Measurements from ENCODE around the gene FAM89B. TPM values are rescaled to one million over a fixed set of nuclear protein-coding genes. Genes with fewer than 3 reads are reported as not detected.
"Not testable (repeated sequence)": the region's sequence is repeated elsewhere in the genome, so short reads cannot be mapped to it uniquely, and the experiment has no call there.

Gene FAM89B
- 10 to 100 TPM; 36.6 to 54.2 TPM for total RNA-seq

DNA sequence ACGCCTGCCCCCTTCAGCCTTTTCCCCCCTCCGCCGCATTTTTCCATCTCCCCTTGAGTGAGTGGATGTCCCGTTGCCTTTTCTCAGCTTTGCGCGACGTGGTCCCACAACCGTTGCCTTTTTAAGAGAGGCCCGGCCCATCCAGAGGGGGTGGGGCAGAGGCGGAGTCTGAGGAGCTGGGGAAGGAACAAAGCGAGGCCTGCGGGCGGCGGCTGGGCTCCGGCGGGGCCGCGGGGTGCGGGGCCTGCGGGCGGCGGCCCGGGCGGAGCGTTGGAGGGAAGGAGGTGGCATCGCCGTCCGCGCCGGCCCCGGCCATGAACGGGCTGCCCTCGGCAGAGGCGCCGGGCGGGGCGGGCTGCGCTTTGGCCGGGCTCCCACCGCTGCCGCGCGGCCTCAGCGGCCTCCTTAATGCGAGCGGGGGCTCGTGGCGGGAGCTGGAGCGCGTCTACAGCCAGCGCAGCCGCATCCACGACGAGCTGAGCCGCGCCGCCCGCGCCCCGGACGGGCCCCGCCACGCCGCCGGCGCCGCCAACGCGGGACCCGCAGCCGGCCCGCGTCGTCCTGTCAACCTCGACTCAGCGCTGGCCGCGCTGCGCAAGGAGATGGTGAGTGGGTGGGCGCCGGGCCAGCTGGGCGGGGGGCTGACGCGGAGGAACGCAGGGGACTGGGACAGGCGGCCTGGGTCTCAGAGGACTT lies at the start of gene FAM89B:
Gene FAM89B (plus strand): TSS at position 183 of the 696 bp plus-strand sequence. CDS start 132 bp downstream, at position 315.
- peaks cover 50% of the 10 kb centered on the region for H3K4me1 Mint-ChIP-seq
- CTCF ChIA-PET: interaction anchor here (0.5 to 16.3 kb wide), 17 partner anchors 7 to 287 kb away, joined by 3 to 388 read pairs (median 5); partner anchors contain the start of genes DPF2, KCNK7, LTBP3 and PCNX3
- H3K27me3 Mint-ChIP-seq: no peaks in the 10 kb centered on the region
- peak within 1 kb of the TSS; percentile 98 for H3K27ac Mint-ChIP-seq
- ATAC-seq (peak; percentile 14), DNase-seq (peak; percentile 94)
- H3K9me3 Mint-ChIP-seq (ENCODE audit: low read depth): no peaks in the 10 kb centered on the region
- H3K4me3 Mint-ChIP-seq: peak within 1 kb of the TSS; percentile 100
- H3K36me3 Mint-ChIP-seq: peaks cover 15% of the 10 kb centered on the region

DNA sequence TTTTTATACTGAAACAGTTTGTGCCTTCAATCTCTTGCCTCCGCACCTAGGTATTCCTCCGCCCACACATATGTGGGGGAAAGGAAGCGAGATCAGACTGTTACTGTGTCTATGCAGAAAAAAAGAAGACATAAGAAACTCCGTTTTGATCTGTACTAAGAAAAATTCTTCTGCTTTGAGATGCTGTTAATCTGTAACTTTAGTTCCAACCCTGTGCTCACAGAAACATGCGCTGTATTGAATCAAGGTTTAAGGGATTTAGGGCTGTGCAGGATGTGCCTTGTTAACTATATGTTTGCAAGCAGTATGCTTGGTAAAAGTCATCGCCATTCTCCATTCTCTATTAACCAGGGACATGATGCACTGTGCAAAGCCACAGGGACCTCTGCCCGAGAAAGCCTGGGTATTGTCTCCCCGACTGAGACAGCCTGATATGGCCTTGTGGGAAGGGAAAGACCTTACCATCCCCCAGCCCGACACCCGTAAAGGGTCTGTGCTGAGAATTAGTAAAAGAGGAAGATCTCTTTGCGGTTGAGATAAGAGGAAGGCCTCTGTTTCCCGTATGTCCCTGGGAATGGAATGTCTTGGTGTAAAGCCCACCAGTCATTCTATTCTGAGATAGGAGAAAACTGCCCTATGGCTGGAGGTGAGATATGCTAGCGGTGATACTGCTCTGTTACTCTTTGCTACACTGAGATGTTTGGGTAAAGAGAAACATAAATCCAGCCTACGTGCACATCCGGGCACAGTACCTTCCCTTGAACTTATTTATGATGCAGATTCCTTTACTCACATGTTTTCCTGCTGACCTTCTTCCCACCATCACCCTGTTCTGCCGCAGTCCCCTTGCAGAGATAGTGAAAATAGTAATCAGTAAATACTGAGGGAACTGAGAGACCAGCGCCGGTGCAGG lies 49.4 kb upstream of the FAM89B start:
- Mint-ChIP-seq H3K27ac (peak overlapping the region; percentile 71), H3K4me3 (peak overlapping the region; percentile 27), H3K4me1 (peaks cover 37% of the 10 kb centered on the region)
- ATAC-seq; H3K9me3 Mint-ChIP-seq (ENCODE audit: low read depth); H3K27me3 Mint-ChIP-seq; CTCF ChIA-PET; H3K36me3 Mint-ChIP-seq: not testable (repeated sequence)
- DNase-seq: peak; percentile 42

DNA sequence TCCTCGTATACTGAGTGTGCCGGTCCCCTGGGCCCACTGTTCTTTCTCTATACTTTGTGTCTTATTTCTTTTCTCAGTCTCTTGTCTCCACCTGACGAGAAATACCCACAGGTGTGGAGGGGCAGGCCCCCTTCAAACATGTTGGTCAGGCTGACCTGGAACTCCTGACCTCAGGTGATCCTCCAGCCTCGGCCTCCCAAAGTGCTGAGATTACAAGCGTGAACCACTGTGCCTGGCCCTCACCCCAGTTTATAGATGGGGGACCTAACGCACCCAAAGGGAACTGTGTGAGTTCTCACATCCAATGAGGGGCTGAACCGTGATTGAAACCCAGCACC lies 48.7 kb upstream of the FAM89B start:
- Mint-ChIP-seq H3K4me1 (peaks cover 37% of the 10 kb centered on the region), H3K4me3 (peak overlapping the region; percentile 27), H3K27ac (peak overlapping the region; percentile 71)
- not testable (repeated sequence) for DNase-seq; H3K9me3 Mint-ChIP-seq (ENCODE audit: low read depth); H3K36me3 Mint-ChIP-seq; ATAC-seq; H3K27me3 Mint-ChIP-seq
- CTCF ChIA-PET: interaction anchor here (4.3 kb wide), 1 partner anchor 17 kb away, joined by 31 read pairs; no protein-coding TSS in a partner anchor

DNA sequence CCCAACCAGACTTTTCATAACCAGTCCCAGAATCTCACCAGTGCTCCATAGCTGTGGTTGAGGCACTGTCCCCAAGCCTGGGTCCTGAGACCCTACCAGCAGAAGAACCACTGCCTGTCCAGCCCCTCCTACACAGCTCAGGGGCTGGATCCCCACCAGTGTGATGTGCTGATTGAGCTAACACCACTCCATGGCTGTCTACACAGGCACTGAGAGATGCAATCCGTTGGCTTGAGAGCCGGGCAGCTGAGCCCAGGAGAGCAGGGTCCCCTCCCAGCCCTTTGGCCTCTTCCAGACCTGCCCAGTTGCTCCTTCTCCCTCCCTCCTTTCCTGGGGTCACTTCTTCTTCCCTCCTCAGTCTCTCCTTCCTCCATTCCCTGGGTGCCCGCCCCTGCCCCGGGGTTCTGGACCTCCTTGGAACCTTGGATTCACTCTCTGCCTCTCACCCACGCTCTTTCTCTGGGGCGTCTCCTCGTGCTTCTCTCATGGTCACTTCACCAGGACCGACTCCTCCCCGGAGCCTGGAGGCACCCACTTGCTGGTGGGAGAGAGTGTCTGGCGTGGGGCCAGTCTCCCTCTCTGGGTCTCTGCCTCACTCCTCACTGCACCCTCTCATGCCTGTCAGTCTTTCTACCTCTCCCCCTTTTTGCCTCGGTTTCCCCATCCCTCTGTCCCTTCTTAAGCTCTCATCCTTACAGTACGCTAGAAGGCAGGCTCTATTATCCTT lies 48.2 kb upstream of the FAM89B start:
- ATAC-seq: peak; percentile 10
- Mint-ChIP-seq H3K27ac (peak overlapping the region; percentile 71), H3K36me3 (peaks cover 4% of the 10 kb centered on the region), H3K9me3 (ENCODE audit: low read depth) (no peaks in the 10 kb centered on the region), H3K4me3 (peak overlapping the region; percentile 54), H3K4me1 (peaks cover 40% of the 10 kb centered on the region), H3K27me3 (no peaks in the 10 kb centered on the region)
- DNase-seq: peak; percentile 41
- CTCF ChIA-PET: interaction anchor here (0.6 to 4.3 kb wide), 7 partner anchors 16 to 139 kb away, joined by 3 to 31 read pairs (median 6); no protein-coding TSS in a partner anchor

DNA sequence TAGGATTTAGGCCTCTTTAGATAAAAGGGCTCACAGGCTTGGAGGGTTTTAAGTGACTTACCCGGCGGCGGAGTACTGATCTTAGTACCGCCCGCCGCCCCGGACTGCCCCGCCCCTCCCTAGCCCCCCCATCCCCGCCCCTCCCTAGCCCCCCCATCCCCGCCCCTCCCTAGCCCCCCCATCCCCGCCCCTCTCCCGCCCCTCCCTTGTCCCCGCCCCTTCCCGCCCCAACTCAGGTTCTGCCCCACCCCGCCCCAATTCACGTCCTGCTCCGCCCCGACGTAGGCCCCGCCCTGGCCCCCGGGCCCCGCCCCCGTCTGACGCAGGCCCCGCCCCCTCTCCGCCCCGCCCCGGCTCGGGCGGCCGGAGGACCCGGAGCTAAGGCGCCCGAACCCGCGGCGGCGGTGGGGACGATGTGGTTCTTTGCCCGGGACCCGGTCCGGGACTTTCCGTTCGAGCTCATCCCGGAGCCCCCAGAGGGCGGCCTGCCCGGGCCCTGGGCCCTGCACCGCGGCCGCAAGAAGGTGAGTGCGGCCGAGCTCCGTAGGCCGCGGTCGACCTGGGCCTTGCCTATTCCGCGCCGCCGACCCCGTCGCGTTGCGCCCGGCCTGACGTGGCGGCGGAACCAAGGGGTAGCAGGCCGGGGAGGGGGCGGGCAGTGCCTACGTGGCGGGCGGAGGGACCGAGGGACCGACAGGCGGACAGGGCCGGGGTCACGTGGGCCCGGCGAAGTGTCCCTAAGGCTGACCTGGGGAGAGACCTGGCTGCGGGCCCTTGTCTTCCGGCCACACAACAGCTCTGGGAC lies 47.4 kb upstream of the FAM89B start, which contains the start of gene SCYL1:
Gene SCYL1 (plus strand): TSS at position 343 of the 805 bp plus-strand sequence. CDS start 71 bp downstream, at position 414.
- Mint-ChIP-seq H3K9me3 (ENCODE audit: low read depth) (no peaks in the 10 kb centered on the region), H3K27me3 (no peaks in the 10 kb centered on the region), H3K36me3 (peaks cover 4% of the 10 kb centered on the region), H3K4me1 (peaks cover 42% of the 10 kb centered on the region), H3K4me3 (peak within 1 kb of the TSS; percentile 73), H3K27ac (peak within 1 kb of the TSS; percentile 75)
- ATAC-seq (peak; percentile 91), DNase-seq (peak; percentile 82)
- CTCF ChIA-PET: interaction anchor here (0.6 to 4.3 kb wide), 12 partner anchors 16 to 360 kb away, joined by 3 to 31 read pairs (median 4); partner anchors contain the start of gene KCNK7

DNA sequence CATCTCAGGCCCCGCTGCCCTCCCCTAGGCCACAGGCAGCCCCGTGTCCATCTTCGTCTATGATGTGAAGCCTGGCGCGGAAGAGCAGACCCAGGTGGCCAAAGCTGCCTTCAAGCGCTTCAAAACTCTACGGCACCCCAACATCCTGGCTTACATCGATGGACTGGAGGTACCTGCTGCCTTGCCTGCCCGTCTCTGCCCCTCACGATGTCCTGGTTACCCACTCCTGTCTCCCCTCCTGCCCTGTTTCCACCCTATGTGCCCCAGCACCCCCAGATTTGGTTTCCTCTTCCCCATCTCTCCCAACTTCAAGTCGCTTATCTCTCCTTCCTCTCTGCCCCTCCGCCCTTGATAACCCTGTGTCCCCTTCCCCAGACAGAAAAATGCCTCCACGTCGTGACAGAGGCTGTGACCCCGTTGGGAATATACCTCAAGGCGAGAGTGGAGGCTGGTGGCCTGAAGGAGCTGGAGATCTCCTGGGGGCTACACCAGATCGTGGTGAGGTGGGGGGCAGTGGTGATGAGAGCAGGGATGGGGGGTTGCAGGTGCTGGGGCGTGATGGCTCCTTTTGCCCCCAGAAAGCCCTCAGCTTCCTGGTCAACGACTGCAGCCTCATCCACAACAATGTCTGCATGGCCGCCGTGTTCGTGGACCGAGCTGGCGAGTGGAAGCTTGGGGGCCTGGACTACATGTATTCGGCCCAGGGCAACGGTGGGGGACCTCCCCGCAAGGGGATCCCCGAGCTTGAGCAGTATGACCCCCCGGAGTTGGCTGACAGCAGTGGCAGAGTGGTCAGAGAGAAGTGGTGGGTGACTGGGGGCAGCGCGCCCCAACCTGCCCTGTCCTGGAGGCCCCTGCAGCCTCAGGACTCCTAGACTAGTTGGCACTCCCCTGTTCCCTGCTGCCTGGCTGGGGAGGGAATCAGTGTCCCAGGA lies 46.5 kb upstream of the FAM89B start:
- no peaks in the 10 kb centered on the region for H3K9me3 Mint-ChIP-seq (ENCODE audit: low read depth)
- ATAC-seq (peak; percentile 40), DNase-seq (peak; percentile 56)
- peak overlapping the region; percentile 73 for H3K4me3 Mint-ChIP-seq
- H3K27me3 Mint-ChIP-seq: no peaks in the 10 kb centered on the region
- peak overlapping the region; percentile 75 for H3K27ac Mint-ChIP-seq
- peaks cover 45% of the 10 kb centered on the region for H3K4me1 Mint-ChIP-seq
- CTCF ChIA-PET: interaction anchor here (0.6 to 4.3 kb wide), 13 partner anchors 15 to 739 kb away, joined by 3 to 31 read pairs (median 4); partner anchors contain the start of gene KCNK7
- peaks cover 4% of the 10 kb centered on the region for H3K36me3 Mint-ChIP-seq

DNA sequence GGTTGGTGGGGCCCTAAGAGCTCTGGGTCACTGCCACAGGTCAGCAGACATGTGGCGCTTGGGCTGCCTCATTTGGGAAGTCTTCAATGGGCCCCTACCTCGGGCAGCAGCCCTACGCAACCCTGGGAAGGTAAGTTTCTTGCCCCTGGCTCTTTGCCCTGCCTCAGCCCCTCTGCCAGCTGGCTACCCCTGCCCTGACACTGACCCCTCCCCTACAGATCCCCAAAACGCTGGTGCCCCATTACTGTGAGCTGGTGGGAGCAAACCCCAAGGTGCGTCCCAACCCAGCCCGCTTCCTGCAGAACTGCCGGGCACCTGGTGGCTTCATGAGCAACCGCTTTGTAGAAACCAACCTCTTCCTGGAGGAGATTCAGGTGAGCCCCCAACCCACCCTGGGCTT lies 45.6 kb upstream of the FAM89B start:
- no peaks in the 10 kb centered on the region for H3K9me3 Mint-ChIP-seq (ENCODE audit: low read depth)
- CTCF ChIA-PET: interaction anchor here (1.0 to 4.3 kb wide), 4 partner anchors 14 to 135 kb away, joined by 3 to 31 read pairs (median 7); no protein-coding TSS in a partner anchor
- ATAC-seq (no peak), DNase-seq (no peak)
- H3K36me3 Mint-ChIP-seq: peaks cover 4% of the 10 kb centered on the region
- peaks cover 44% of the 10 kb centered on the region for H3K4me1 Mint-ChIP-seq
- H3K27ac Mint-ChIP-seq: no peak overlapping the region
- H3K4me3 Mint-ChIP-seq: peak overlapping the region; percentile 73
- no peaks in the 10 kb centered on the region for H3K27me3 Mint-ChIP-seq

DNA sequence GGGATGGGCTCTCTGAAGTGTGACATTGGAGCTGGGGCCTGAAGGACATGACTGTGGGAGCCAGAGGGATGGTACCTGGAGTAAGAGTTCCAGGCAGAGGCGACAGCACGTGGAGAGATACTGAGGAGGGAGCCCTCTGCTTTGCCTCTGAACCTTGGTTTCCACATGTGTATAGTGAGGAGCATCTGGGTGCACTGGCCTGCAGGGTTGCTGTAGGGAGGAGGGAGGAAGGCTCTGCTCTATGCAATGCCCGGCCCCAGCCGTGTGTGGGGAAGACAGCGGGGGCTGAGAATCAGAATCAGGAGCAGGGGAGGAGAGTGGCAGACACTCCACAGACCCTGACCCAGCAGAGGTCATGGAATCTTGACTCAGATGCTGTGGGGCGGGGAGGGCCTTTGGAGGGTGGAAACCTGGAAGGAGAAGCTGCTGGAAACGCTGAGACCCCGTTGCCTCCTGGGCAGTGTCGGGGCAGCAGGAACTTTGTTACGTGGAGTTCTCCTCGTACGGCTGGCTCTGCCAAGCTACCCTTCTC lies 43.5 kb upstream of the FAM89B start:
- ATAC-seq: no peak
- no peak for DNase-seq
- peaks cover 7% of the 10 kb centered on the region for H3K36me3 Mint-ChIP-seq
- no peaks in the 10 kb centered on the region for H3K27me3 Mint-ChIP-seq
- H3K4me1 Mint-ChIP-seq: peaks cover 27% of the 10 kb centered on the region
- CTCF ChIA-PET: interaction anchor here (1.1 to 2.2 kb wide), 3 partner anchors 12 to 20 kb away, joined by 3 to 5 read pairs (median 5); no protein-coding TSS in a partner anchor
- H3K4me3 Mint-ChIP-seq: no peak overlapping the region
- H3K27ac Mint-ChIP-seq: no peak overlapping the region
- H3K9me3 Mint-ChIP-seq (ENCODE audit: low read depth): no peaks in the 10 kb centered on the region

DNA sequence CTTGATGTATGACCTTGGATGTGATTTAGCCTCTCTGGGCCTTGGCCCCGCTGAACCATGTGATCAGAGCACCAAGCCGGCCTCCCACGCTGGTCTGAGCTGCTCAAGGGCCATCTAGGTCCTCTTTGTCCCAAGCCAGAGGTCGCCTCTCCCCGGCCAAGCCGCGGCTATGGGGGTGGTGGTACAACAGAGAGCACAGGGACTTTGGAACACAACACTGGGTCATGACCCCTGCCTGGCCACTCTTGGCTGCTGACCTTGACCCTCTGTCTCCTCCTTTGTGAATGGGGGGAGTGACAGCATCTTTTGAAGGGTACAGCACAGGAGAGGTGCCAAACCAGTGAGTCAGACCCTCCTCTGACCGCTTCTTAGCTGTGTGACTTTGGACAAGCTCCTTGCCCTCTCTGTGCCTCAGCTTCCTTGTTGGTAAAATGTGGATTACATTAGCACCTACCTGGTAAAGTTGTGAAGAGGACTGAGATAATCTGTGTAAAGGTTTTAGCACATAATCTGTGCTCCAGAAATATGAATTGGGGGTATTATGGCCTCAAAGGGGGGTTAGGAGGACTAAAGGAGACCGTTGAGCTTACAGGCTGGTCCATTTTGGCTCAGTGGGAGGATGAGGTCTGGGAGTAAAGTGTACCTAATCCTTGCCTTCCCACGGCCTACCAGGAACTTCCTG lies 42.7 kb upstream of the FAM89B start:
- CTCF ChIA-PET: interaction anchor here (0.9 to 2.2 kb wide), 8 partner anchors 9 to 64 kb away, joined by 3 to 12 read pairs (median 3); partner anchors contain the start of gene EHBP1L1
- Mint-ChIP-seq H3K4me3 (no peak overlapping the region), H3K27me3 (no peaks in the 10 kb centered on the region), H3K9me3 (ENCODE audit: low read depth) (no peaks in the 10 kb centered on the region), H3K4me1 (peaks cover 22% of the 10 kb centered on the region), H3K36me3 (peaks cover 7% of the 10 kb centered on the region), H3K27ac (peak overlapping the region; percentile 56)
- no peak for DNase-seq
- no peak for ATAC-seq

DNA sequence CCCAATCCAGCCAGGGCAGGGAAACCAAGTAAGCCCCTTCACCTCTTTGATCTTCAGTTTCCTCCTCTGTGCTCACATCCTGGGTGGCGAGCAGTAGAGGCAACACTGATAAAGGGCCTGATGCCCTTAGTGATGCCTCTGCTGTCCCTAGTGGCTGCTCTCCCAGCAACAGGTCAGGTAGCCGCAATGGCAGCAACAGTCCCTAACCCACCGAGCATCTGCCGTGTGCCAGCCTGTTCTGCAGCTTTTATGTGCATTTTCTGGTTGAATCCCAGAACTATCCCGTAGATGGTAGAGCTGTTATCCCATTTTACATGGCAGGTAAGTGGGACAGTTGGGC lies 42.2 kb upstream of the FAM89B start:
- Mint-ChIP-seq H3K4me3 (no peak overlapping the region), H3K27me3 (no peaks in the 10 kb centered on the region), H3K27ac (peak overlapping the region; percentile 56), H3K9me3 (ENCODE audit: low read depth) (no peaks in the 10 kb centered on the region), H3K36me3 (peaks cover 7% of the 10 kb centered on the region), H3K4me1 (peaks cover 22% of the 10 kb centered on the region)
- ATAC-seq: peak; percentile 48
- CTCF ChIA-PET: interaction anchor here (0.9 to 2.0 kb wide), 5 partner anchors 8 to 64 kb away, joined by 3 to 12 read pairs (median 3); partner anchors contain the start of gene EHBP1L1
- peak; percentile 53 for DNase-seq

All from activated CD8-positive, alpha-beta memory T cell treated with anti-CD3 and anti-CD28 coated beads, Interleukin-2, amount 10 ng/mL, durations not matched to agents 7 days and 5 days (primary cell).